Left ventricle myocardium inferior (tissue), 1 donor: Measurements from ENCODE around the gene INPP4B. TPM values are rescaled to one million over a fixed set of nuclear protein-coding genes. Genes with fewer than 3 reads are reported as not detected.

Experiments
- DNase-seq: peaks from one replicate; pipeline ENCODE4 v3.0.0-alpha.2; 2020
- H3K27ac ChIP-seq: fragments of 200-600 bp; replicated peaks from 2 replicates; pipeline ENCODE4 v1.8.0; 2021
- H3K27me3 ChIP-seq: fragments of 200-600 bp; 2 replicates; pipeline ENCODE4 v1.8.0; 2021; ENCODE audit warnings: low read depth
- H3K36me3 ChIP-seq: fragments of 200-600 bp; 2 replicates; pipeline ENCODE4 v1.8.0; 2021
- H3K4me1 ChIP-seq: fragments of 200-600 bp; 2 replicates; pipeline ENCODE4 v1.8.0; 2021
- H3K4me3 ChIP-seq: fragments of 200-600 bp; 2 replicates; pipeline ENCODE4 v1.8.0; 2021; ENCODE audit warnings: mild to moderate bottlenecking, moderate library complexity
- H3K9me3 ChIP-seq: fragments of 200-600 bp; replicated peaks from 2 replicates; pipeline ENCODE4 v1.8.0; 2021
- CTCF ChIP-seq: fragments of 200-600 bp; IDR thresholded peaks from 2 replicates; pipeline ENCODE4 v1.8.0; 2021; ENCODE audit warnings: antibody characterized with exemption, mild to moderate bottlenecking, borderline replicate concordance
- intact Hi-C: fragments of 100-400 bp; cut with micrococcal nuclease; formaldehyde crosslinking; loops from one replicate; pipeline ENCODE4 v1.11.0; 2022
- total RNA-seq: library from RNA; stranded (reverse); fragmentation: NEBNext Ultra II Directional; extraction: Animal tissue kit (Norgen Biotek cat#: 25700); gene quantifications from one replicate; pipeline ENCODE4 v1.2.1, GENCODE V29; 2021
- donor health status: DM: no; HTN: yes; CAD: no; lungs with severe emphysema.

Gene INPP4B
- total RNA-seq, 1 donor from 2014 or later: 61.1 TPM

DNA sequence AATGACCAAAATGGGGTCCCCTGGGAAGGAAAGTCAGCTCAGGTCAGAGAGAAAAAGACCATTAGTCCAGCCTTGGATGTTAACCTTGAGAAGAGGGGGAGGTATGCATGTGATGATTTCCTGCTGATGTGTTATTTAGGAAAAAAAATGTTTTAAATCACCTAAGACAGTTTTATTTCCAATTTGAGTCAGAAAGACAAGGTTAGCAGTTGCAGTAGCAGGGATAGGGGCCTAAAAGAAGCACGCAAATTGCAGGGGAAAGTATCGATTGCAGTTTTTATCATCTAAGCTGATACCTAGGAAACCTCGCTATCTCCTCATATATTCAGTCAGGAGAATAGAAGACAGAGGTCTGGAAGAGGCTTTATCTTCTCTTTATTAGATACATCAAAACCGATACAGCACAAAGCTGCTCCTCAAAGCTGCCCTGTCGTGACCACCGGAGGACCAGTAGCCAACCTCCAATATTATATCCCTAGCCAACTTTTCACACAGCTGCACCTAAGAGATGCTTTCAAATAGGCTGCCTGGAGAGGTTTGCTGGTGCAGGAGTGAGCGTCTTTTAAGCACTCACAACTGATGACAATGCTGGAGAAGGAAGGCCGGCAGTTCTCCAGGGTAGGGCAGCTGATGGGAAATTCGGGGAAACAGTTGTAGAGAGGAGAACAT is 289.4 kb downstream of the INPP4B start:
- no peak for TF ChIP-seq CTCF
- Histone ChIP-seq H3K36me3 (no peaks in the 10 kb centered on the region), H3K4me3 (no peak overlapping the region), H3K9me3 (no peaks in the 10 kb centered on the region), H3K27ac (no peak overlapping the region), H3K27me3 (no peaks in the 10 kb centered on the region), H3K4me1 (peaks cover 7% of the 10 kb centered on the region)
- DNase-seq: no peak
- intact Hi-C loops: no loop called here

GRCh38 chr4:142556048-142556447 is 290.1 kb downstream of the INPP4B start:
- no peaks in the 10 kb centered on the region for H3K9me3 ChIP-seq
- H3K27ac ChIP-seq: no peak overlapping the region
- TF ChIP-seq CTCF: no peak
- H3K4me1 ChIP-seq: peaks cover 7% of the 10 kb centered on the region
- intact Hi-C loops: no loop called here
- no peaks in the 10 kb centered on the region for H3K27me3 ChIP-seq
- no peaks in the 10 kb centered on the region for H3K36me3 ChIP-seq
- no peak overlapping the region for H3K4me3 ChIP-seq
- DNase-seq: no peak

DNA sequence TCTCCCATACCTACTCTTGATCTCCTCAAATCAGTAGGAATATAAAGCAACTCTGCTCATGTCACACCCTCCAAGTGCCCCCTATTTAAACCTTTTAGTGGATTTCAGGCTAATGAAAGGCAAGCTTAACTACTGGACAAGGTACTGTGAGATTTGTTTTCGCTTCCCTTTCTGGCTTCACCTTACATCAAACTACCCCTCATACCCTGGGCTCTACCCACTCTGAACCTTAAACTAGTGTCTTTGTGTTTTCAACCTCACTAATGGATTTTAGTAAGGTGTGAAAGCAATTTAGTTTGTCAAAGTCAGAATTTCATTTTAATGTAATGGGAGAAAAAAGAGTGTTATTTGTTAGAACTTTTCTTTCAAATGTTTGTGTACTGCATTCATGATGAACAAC is 291.7 kb downstream of the INPP4B start:
- intact Hi-C loops: no loop called here
- TF ChIP-seq CTCF: no peak
- H3K4me1 ChIP-seq: peaks cover 11% of the 10 kb centered on the region

GRCh38 chr4:142551517-142552305 is 294.4 kb downstream of the INPP4B start:
- TF ChIP-seq CTCF: no peak
- no peak for DNase-seq
- no peaks in the 10 kb centered on the region for H3K9me3 ChIP-seq
- H3K27me3 ChIP-seq: no peaks in the 10 kb centered on the region
- intact Hi-C loops: no loop called here
- peaks cover 14% of the 10 kb centered on the region for H3K4me1 ChIP-seq
- no peaks in the 10 kb centered on the region for H3K36me3 ChIP-seq
- H3K27ac ChIP-seq: no peak overlapping the region
- H3K4me3 ChIP-seq: no peak overlapping the region

More for the DNA sequence above, 291.7 kb downstream of the INPP4B start:
- Histone ChIP-seq H3K4me3 (no peak overlapping the region), H3K27me3 (no peaks in the 10 kb centered on the region), H3K9me3 (no peaks in the 10 kb centered on the region), H3K27ac (no peak overlapping the region), H3K36me3 (no peaks in the 10 kb centered on the region)
- no peak for DNase-seq

GRCh38 chr4:142550965-142551364 is 295.1 kb downstream of the INPP4B start:
- Histone ChIP-seq H3K36me3 (no peaks in the 10 kb centered on the region), H3K4me1 (peaks cover 14% of the 10 kb centered on the region), H3K4me3 (no peak overlapping the region), H3K27me3 (no peaks in the 10 kb centered on the region), H3K27ac (no peak overlapping the region), H3K9me3 (no peaks in the 10 kb centered on the region)
- intact Hi-C loops: no loop called here
- DNase-seq: no peak
- no peak for TF ChIP-seq CTCF
